ENCODE data around the gene MCRS1.
"Not testable (repeated sequence)": the region's sequence is repeated elsewhere in the genome, so short reads cannot be mapped to it uniquely, and the experiment has no call there.

The MCRS1 gene

GRCh38 chr12:49541140-49541861 lies 26.6 kb downstream of the MCRS1 start:
- no peak for DNase-seq (ENCODE audit: low spot score)

- no peak for DNase-seq (ENCODE audit: low spot score)
Measured at GRCh38 chr12:49540229-49541139, 27.5 kb downstream of the MCRS1 start.

GRCh38 chr12:49539406-49540228 lies 28.3 kb downstream of the MCRS1 start:
- DNase-seq (ENCODE audit: low spot score) = no peak

- peak; percentile 92 for DNase-seq (ENCODE audit: low spot score)
Measured at GRCh38 chr12:49538510-49539403, 29.2 kb downstream of the MCRS1 start, which contains the start of gene KCNH3. KCNH3 (plus strand) TSS chr12:49539030; CDS start chr12:49539417, 387 bp downstream.

- no peak for DNase-seq (ENCODE audit: low spot score)
Measured at GRCh38 chr12:49537752-49538509, 30.0 kb downstream of the MCRS1 start.

GRCh38 chr12:49537231-49537751 lies 30.7 kb downstream of the MCRS1 start:
- DNase-seq (ENCODE audit: low spot score) = no peak

GRCh38 chr12:49536526-49537071 lies 31.3 kb downstream of the MCRS1 start:
- DNase-seq (ENCODE audit: low spot score) = no peak

- no peak for DNase-seq (ENCODE audit: low spot score)
Measured at GRCh38 chr12:49535921-49536525, 31.9 kb downstream of the MCRS1 start.

GRCh38 chr12:49534731-49535278 lies 33.1 kb downstream of the MCRS1 start:
- DNase-seq (ENCODE audit: low spot score) = no peak

- not testable (repeated sequence) for DNase-seq (ENCODE audit: low spot score)
Measured at GRCh38 chr12:49534122-49534521, 33.8 kb downstream of the MCRS1 start.

GRCh38 chr12:49533331-49533730 lies 34.6 kb downstream of the MCRS1 start:
- DNase-seq (ENCODE audit: low spot score) = no peak

- no peak for DNase-seq (ENCODE audit: low spot score)
Measured at GRCh38 chr12:49531745-49532144, 36.2 kb downstream of the MCRS1 start.

- no peak for DNase-seq (ENCODE audit: low spot score)
Measured at GRCh38 chr12:49529414-49529813, 38.5 kb downstream of the MCRS1 start.

- no peak for DNase-seq (ENCODE audit: low spot score)
Measured at GRCh38 chr12:49527361-49528130, 40.4 kb downstream of the MCRS1 start.

- DNase-seq (ENCODE audit: low spot score) = no peak
Measured at GRCh38 chr12:49525942-49526341, 42.0 kb downstream of the MCRS1 start.

GRCh38 chr12:49524660-49525324 lies 43.1 kb downstream of the MCRS1 start:
- no peak for DNase-seq (ENCODE audit: low spot score)

GRCh38 chr12:49521389-49521788 lies 46.6 kb downstream of the MCRS1 start:
- DNase-seq (ENCODE audit: low spot score) = no peak

GRCh38 chr12:49519574-49519936 lies 48.4 kb downstream of the MCRS1 start:
- DNase-seq (ENCODE audit: low spot score) = no peak

All from CD4-positive, alpha-beta T cell treated with Interleukin-15 for 4 hours (primary cell).